ENCODE measurements around the gene C16orf74.

DNA sequence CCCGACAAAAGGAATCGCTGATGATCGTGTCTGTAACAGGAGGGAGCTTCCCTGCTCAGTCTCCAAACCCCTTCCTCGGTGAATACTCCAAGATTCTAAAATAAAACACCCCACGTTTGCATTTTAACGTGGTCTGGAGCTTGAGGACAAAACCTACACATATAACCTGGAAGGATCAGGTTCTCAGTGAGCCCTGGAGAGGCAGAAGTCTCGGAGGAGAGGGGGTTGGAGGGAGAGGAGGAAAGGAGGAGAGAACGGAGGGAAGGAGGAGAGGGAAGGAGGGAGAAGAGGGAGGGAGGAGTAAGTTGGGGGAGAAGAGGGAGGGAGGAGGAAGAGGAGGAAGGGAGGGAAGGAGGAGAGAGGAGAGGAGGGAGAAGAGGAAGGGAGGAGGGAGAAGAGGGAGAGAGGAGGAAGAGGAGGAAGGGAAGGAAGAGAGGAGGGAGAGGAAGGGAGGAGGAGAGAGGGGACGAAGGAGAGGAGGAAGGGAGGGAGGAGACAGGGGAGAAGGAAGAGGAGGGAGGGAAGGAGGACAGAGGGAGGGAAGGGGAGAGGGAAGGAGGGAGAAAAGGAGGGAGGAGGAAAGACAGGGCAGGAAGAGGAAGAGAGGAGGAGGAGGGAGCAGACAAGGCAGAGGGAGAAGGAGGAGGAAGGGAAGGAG is 34.7 kb downstream of the C16orf74 start:
- TF ChIP-seq, protein P1, sequence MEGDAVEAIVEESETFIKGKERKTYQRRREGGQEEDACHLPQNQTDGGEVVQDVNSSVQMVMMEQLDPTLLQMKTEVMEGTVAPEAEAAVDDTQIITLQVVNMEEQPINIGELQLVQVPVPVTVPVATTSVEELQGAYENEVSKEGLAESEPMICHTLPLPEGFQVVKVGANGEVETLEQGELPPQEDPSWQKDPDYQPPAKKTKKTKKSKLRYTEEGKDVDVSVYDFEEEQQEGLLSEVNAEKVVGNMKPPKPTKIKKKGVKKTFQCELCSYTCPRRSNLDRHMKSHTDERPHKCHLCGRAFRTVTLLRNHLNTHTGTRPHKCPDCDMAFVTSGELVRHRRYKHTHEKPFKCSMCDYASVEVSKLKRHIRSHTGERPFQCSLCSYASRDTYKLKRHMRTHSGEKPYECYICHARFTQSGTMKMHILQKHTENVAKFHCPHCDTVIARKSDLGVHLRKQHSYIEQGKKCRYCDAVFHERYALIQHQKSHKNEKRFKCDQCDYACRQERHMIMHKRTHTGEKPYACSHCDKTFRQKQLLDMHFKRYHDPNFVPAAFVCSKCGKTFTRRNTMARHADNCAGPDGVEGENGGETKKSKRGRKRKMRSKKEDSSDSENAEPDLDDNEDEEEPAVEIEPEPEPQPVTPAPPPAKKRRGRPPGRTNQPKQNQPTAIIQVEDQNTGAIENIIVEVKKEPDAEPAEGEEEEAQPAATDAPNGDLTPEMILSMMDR (IDR thresholded peaks at IDR 0.05) = no peak
- no peak for TF ChIP-seq POLR2A (IDR thresholded peaks at IDR 0.05)
